SK-N-SH treated with all-trans-retinoic acid at 6 μM for 48 hours (cell line): Measurements from ENCODE around the gene POLD1.

Experiments
- ARNTL ChIP-seq: fragments of 450-650 bp; formaldehyde crosslinking; IDR thresholded peaks from 2 replicates; pipeline ENCODE4 v1.5.0; 2020; ENCODE audit warnings: low read depth, mild to moderate bottlenecking, moderate library complexity, borderline replicate concordance
- GLIS3 ChIP-seq: fragments of 250-450 bp; sonication (Bioruptor Pico); IDR thresholded peaks from 2 replicates; pipeline ENCODE4 v1.5.0; 2020; ENCODE audit warnings: mild to moderate bottlenecking, moderate library complexity
- PATZ1 ChIP-seq: fragments of 250-450 bp; sonication (Bioruptor Pico); IDR thresholded peaks from 2 replicates; pipeline ENCODE4 v1.8.0; 2020; ENCODE audit warnings: mild to moderate bottlenecking, moderate library complexity, borderline replicate concordance
- PPARA ChIP-seq: fragments of 250-450 bp; sonication (Bioruptor Pico); IDR thresholded peaks from 2 replicates; pipeline ENCODE4 v1.5.0; 2020; ENCODE audit warnings: mild to moderate bottlenecking, borderline replicate concordance
- TCF4 ChIP-seq: fragments of 250-450 bp; sonication (Bioruptor Pico); IDR thresholded peaks from 2 replicates; pipeline ENCODE4 v1.8.0; 2021; ENCODE audit warnings: mild to moderate bottlenecking, moderate library complexity, borderline replicate concordance
- ZFP3 ChIP-seq: fragments of 250-450 bp; sonication (Bioruptor Pico); IDR thresholded peaks from 2 replicates; pipeline ENCODE4 v1.5.0; 2020; ENCODE audit warnings: mild to moderate bottlenecking, moderate library complexity
- ZFP30 ChIP-seq: fragments of 450-650 bp; formaldehyde crosslinking; IDR thresholded peaks from 2 replicates; pipeline ENCODE4 v1.5.0; 2022; ENCODE audit warnings: mild to moderate bottlenecking, moderate library complexity
- TF ChIP-seq, protein P1 (sequence below): fragments of 250-450 bp; sonication (Bioruptor Pico); IDR thresholded peaks from 2 replicates; pipeline ENCODE4 v1.5.0; 2020; ENCODE audit warnings: mild to moderate bottlenecking, moderate library complexity

DNA sequence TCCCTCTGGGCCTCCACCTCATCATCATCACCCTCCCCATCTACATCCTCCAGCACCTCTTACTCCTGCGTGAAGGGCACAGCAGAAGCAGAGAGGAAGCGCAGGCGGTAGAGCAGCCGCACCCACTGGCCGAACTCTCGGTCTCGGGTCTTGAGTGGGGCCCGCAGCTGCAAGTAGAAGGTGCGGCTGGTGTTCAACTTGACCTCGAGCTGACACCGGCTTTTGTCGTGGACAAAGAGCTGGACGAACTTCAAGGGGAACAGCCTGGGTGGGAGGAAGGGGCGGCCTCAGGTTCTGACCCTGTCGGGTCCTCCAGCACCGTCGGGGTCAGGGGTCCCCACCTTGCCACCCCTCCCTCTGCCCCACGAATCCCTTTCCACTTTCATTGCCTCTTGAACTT lies 83.4 kb downstream of the POLD1 start:
- TF ChIP-seq GLIS3 (no peak), ZFP30 (CRISPR knock-in tag) (no peak), ARNTL (CRISPR knock-in tag) (no peak), PATZ1 (no peak), TCF4 (CRISPR knock-in tag) (no peak), PPARA (CRISPR knock-in tag) (no peak), ZFP3 (CRISPR knock-in tag) (no peak)
- TF ChIP-seq, protein P1, sequence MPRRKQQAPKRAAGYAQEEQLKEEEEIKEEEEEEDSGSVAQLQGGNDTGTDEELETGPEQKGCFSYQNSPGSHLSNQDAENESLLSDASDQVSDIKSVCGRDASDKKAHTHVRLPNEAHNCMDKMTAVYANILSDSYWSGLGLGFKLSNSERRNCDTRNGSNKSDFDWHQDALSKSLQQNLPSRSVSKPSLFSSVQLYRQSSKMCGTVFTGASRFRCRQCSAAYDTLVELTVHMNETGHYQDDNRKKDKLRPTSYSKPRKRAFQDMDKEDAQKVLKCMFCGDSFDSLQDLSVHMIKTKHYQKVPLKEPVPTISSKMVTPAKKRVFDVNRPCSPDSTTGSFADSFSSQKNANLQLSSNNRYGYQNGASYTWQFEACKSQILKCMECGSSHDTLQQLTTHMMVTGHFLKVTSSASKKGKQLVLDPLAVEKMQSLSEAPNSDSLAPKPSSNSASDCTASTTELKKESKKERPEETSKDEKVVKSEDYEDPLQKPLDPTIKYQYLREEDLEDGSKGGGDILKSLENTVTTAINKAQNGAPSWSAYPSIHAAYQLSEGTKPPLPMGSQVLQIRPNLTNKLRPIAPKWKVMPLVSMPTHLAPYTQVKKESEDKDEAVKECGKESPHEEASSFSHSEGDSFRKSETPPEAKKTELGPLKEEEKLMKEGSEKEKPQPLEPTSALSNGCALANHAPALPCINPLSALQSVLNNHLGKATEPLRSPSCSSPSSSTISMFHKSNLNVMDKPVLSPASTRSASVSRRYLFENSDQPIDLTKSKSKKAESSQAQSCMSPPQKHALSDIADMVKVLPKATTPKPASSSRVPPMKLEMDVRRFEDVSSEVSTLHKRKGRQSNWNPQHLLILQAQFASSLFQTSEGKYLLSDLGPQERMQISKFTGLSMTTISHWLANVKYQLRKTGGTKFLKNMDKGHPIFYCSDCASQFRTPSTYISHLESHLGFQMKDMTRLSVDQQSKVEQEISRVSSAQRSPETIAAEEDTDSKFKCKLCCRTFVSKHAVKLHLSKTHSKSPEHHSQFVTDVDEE (CRISPR knock-in tag) = no peak
